ENCODE results near the gene MAP3K7. TPM values are rescaled to one million over a fixed set of nuclear protein-coding genes. Genes with fewer than 3 reads are reported as not detected.

MAP3K7 gene
- total and polyA plus RNA-seq, 7 donors = 8.9 to 22.1 (median 18.9) TPM

DNA sequence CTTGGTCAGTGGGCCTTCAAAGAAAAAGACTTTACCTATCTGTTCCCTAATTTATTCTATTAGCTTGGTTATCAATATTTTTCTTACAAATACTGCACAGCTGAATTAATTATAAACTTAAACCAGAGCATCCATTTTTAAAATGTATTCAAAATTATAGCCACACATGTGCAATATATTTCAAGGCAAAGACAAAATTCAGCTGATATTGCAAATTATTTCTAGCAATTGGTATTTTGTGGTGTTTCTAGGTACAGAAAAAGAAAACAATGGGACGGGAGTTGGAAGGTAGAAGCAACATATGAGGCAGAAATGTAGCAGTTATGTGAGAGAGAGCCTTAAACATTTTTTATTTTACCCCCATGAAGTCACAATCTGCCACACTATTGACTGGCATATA is 64.9 kb downstream of the MAP3K7 start:
- no peaks in the 10 kb centered on the region for H3K4me1 ChIP-seq
- TF ChIP-seq, protein P1, sequence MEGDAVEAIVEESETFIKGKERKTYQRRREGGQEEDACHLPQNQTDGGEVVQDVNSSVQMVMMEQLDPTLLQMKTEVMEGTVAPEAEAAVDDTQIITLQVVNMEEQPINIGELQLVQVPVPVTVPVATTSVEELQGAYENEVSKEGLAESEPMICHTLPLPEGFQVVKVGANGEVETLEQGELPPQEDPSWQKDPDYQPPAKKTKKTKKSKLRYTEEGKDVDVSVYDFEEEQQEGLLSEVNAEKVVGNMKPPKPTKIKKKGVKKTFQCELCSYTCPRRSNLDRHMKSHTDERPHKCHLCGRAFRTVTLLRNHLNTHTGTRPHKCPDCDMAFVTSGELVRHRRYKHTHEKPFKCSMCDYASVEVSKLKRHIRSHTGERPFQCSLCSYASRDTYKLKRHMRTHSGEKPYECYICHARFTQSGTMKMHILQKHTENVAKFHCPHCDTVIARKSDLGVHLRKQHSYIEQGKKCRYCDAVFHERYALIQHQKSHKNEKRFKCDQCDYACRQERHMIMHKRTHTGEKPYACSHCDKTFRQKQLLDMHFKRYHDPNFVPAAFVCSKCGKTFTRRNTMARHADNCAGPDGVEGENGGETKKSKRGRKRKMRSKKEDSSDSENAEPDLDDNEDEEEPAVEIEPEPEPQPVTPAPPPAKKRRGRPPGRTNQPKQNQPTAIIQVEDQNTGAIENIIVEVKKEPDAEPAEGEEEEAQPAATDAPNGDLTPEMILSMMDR (IDR thresholded peaks at IDR 0.05) = no peak
- H3K27ac ChIP-seq = no peak overlapping the region
- H3K9me3 ChIP-seq = no peaks in the 10 kb centered on the region
- H3K4me3 ChIP-seq = no peak overlapping the region
- 93 to 97% (median 97%) methylated on average over 1 of the region's 1 CpG for WGBS, 3 donors
- DNase-seq (no peak), ATAC-seq (no peak)
- intact Hi-C loops (cut with DNase I) = no loop called here
- H3K36me3 ChIP-seq (ENCODE audit: insufficient read depth in 1 of 2, low read depth in 1 of 2) = peaks cover 0 to 67% of the 10 kb centered on the region in 2 donors
- no peaks in the 10 kb centered on the region for H3K27me3 ChIP-seq (ENCODE audit: insufficient read depth in 3 of 3, low read length in 2 of 3)

DNA sequence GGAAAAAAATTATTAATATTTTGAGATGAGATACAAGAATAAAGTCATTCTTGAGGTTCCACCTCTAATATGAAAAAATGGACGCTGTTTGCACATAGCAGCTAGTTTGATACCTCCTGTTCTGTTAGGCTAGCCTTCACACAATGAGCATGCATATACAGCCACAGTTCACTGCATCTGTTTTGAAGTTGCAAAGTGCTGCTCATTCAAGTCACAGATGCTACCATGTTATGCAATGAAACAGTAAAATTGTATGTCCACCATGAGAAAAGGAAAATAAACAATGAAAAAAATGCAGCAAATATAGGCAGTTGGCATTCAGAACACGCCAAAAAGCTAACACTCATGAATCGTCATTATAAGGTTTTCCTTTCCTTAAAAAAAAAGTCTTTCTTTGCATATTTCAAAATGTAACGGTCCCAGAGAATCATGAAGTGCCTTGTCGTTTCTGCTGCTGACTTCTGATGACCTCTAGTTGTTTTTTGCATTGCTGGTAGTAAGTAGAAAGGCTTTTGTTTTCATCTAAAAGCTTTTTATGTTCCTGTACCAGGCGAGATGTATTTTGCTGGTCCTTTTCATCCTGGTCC is 70.7 kb downstream of the MAP3K7 start:
- peaks cover 0 to 96% of the 10 kb centered on the region in 2 donors for H3K36me3 ChIP-seq (ENCODE audit: insufficient read depth in 1 of 2, low read depth in 1 of 2)
- H3K9me3 ChIP-seq = no peaks in the 10 kb centered on the region
- ATAC-seq (no peak), DNase-seq (no peak)
- TF ChIP-seq, protein P1 (IDR thresholded peaks at IDR 0.05) = no peak
- H3K27ac ChIP-seq = no peak overlapping the region
- no peak overlapping the region for H3K4me3 ChIP-seq
- no peaks in the 10 kb centered on the region for H3K4me1 ChIP-seq
- H3K27me3 ChIP-seq (ENCODE audit: insufficient read depth in 3 of 3, low read length in 2 of 3) = no peaks in the 10 kb centered on the region
- WGBS, 3 donors = 87 to 89% (median 88%) methylated on average over 6 of the region's 6 CpGs
- intact Hi-C loops (cut with DNase I) = no loop called here

DNA sequence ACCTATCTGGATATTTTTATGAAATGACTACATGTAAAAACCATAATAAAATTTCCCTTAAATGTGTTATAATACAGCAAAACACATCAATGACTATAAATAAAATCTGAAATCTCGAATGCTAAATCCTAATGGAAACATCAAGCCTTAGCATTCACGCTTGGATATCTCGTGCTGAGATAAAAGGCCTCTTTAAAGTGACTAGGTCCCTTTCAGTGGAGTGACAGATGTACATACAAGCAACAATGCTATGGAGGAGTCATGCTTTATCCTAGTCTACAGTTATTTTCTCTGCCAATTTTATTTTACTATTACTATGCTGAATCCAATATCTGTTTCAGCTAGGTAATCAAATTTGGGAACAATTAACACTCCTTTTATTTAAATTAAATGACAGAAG is 72.4 kb downstream of the MAP3K7 start:
- no peak overlapping the region for H3K4me3 ChIP-seq
- peaks cover under 1 to 79% of the 10 kb centered on the region in 2 donors for H3K36me3 ChIP-seq (ENCODE audit: insufficient read depth in 1 of 2, low read depth in 1 of 2)

DNA sequence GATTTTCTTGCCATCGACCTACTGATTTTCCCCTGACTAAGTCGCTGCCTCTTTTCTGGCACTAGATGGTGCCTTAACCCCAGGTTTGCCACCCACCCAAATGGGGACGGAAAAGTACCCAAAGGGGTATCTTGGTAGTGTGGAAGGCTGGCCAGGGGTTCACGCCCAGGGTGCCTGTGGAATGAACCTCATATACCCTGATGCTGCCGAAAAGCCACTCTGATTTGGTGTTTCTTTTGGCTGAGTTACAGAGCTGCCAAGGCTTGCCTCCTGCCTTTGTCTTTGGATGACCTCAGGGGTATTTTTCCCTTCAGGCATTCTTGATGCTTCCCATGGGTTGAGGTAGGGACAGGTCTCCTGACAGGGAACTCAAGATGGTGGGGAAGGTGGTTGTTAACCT is 78.1 kb downstream of the MAP3K7 start:
- H3K4me1 ChIP-seq = no peaks in the 10 kb centered on the region
- no peak for ATAC-seq
- TF ChIP-seq, protein P1 (IDR thresholded peaks at IDR 0.05) = no peak
- intact Hi-C loops (cut with DNase I) = no loop called here
- WGBS, 3 donors = 73 to 85% (median 83%) methylated on average over 5 of the region's 5 CpGs
- no peak overlapping the region for H3K4me3 ChIP-seq
- no peak overlapping the region for H3K27ac ChIP-seq
- no peaks in the 10 kb centered on the region for H3K27me3 ChIP-seq (ENCODE audit: insufficient read depth in 3 of 3, low read length in 2 of 3)
- peaks cover 2 to 22% of the 10 kb centered on the region in 2 donors for H3K36me3 ChIP-seq (ENCODE audit: insufficient read depth in 1 of 2, low read depth in 1 of 2)
- no peaks in the 10 kb centered on the region for H3K9me3 ChIP-seq
- DNase-seq = no peak

More for the DNA sequence above, 72.4 kb downstream of the MAP3K7 start:
- no peaks in the 10 kb centered on the region for H3K27me3 ChIP-seq (ENCODE audit: insufficient read depth in 3 of 3, low read length in 2 of 3)
- 79 to 95% (median 81%) methylated on average over 3 of the region's 3 CpGs for WGBS, 3 donors
- H3K27ac ChIP-seq = no peak overlapping the region
- TF ChIP-seq, protein P1 (IDR thresholded peaks at IDR 0.05) = no peak
- DNase-seq (no peak), ATAC-seq (no peak)
- no peaks in the 10 kb centered on the region for H3K9me3 ChIP-seq
- H3K4me1 ChIP-seq = no peaks in the 10 kb centered on the region
- intact Hi-C loops (cut with DNase I) = no loop called here

DNA sequence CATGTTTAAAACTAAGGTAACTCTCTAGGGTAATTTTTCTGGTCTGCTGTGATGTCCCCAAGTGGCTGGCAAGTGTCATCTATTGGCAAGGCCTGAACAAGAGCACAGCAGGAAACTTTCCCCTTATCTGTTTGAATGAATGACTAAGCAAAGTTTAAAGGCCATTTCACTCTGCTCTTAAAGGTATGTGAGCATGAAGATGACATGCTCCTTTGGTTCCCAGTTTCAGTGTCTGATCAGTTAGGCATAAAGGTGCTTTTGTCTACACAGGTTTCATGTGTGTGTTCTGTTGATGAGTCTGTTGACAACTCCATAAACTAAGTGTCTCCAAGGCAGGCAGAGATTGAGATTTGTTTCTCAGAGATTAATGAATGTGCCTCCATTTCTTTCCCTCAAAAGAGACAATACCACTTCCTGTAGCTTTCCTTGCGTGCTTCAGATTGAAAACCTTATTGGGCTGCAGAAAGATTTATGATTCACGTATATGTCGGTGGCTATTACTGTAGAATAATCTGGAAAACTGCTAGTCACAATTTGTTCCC is 83.9 kb downstream of the MAP3K7 start:
- DNase-seq (no peak), ATAC-seq (no peak)
- no peaks in the 10 kb centered on the region for H3K27me3 ChIP-seq (ENCODE audit: insufficient read depth in 3 of 3, low read length in 2 of 3)
- intact Hi-C loops (cut with DNase I) = no loop called here
- WGBS, 3 donors = 82 to 88% (median 88%) methylated on average over 3 of the region's 3 CpGs
- H3K4me3 ChIP-seq = no peak overlapping the region
- H3K4me1 ChIP-seq = no peaks in the 10 kb centered on the region
- H3K9me3 ChIP-seq = no peaks in the 10 kb centered on the region
- no peak overlapping the region for H3K27ac ChIP-seq
- TF ChIP-seq, protein P1 (IDR thresholded peaks at IDR 0.05) = no peak
- no peaks in the 10 kb centered on the region for H3K36me3 ChIP-seq (ENCODE audit: insufficient read depth in 1 of 2, low read depth in 1 of 2)
